ENCODE results near the gene BATF3.

Gene BATF3

DNA sequence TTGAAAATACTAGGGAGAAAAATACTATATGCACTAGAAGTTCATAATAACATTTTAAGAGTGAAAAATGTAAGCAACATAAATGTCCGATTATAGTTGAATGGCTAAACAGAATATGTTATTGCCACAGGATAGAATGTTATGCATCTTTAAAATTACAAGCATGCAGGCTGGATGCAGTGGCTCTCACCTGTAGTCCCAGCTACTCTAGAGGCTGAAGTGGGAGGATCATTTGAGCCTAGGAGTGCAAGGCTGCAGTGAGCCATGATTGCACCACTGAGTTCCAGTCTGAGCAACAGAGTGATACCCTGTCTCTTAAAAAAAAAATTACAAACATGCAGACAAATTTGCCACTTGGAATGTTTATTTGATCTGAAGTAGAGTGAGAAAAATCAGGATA lies 3.0 kb upstream of the BATF3 start:
- no peak for DNase-seq

DNA sequence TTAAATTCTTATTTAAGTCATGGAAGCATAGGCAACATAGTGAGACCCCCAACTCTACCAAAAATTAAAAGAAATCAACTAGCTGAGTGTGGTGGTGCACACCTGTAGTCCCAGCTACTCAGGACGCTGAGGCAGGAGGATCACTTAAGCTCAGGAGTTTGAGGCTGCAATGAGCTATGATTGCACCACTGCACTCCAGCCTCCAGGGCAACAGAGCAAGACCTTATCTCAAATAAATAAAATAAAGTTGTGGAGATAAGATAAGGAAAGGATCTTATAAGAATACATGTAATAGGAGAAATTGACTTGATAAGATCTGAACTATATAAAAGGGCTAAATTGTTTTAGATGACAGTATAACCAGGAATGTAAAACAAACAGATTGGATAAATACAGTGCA lies 2.3 kb upstream of the BATF3 start:
- no peak for DNase-seq

DNA sequence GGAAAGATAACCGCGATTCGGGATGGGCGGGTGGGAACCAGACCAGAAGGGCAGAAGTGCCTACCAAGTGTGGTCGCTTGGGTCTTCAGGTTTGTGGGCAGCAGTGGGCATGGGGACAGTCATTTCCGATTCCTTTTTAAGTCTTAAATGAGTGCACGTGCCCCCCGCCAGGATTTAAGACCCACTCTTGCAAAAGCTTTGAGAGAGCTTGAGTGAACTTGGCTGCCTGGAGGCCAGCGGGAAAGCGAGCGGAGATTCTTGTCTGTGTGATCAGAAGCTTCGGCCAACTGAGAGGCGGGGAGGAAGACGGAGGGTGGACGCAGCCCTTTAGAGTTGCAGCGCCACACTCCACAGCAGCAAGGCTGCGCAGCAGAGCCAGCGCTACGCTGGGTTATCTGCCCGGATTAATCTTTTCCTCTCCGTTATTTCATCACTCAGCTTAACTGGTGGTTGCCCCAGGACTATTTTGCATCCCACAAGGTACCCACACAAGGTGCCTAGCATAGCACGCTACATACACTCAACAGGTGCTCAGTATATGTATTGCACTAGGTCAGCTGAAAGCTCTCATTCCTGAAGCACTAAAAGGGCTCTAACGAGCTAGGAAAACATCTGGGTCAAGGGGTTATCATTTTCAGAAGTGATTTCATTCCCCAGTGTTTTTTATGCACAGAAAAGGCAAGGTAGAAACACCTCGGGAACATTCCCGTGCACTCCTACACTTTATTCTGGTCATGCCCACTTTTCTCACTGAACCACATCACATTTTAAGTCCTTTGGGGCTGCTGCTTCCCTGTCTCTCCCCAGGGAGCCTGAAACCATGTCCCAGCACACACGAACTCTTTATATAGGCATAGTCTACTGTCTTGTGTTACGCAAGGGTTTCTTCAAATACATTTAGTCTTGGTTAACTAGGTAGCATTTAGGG lies 1.5 kb upstream of the BATF3 start:
- peak; percentile 12 for DNase-seq

DNA sequence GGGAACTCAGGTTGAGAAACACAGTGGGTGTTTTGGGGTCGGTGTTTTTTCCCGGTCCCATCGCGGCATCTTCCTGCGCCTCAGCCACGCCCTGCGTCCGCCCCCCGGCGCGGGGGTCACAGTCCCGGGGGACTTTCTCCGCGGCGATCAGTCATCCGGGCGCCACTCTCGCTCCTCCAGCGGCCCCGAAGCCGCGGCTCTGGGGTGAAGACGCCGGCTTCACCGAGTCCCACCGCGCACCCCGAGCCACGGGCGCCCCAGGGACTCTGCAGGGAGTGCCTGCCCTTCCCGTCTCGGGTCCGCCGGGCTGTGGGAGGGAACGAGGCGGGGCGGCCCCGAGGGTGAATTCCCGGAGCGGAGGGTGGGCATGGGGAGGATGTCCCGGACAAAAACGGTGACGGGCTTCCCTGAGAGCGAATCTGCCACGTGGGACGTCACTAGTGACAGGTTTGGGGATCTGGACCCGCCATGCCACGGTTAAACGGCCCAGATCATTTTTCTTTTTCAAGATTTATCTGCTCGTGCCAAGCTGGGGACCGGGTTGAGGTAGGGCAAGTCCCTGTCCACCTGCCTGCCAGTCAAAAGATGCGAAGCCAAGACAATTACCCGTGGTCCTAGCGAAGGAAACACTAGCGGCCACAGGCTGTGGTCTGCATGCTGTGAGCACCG lies 717 bp upstream of the BATF3 start:
- no peak for DNase-seq

DNA sequence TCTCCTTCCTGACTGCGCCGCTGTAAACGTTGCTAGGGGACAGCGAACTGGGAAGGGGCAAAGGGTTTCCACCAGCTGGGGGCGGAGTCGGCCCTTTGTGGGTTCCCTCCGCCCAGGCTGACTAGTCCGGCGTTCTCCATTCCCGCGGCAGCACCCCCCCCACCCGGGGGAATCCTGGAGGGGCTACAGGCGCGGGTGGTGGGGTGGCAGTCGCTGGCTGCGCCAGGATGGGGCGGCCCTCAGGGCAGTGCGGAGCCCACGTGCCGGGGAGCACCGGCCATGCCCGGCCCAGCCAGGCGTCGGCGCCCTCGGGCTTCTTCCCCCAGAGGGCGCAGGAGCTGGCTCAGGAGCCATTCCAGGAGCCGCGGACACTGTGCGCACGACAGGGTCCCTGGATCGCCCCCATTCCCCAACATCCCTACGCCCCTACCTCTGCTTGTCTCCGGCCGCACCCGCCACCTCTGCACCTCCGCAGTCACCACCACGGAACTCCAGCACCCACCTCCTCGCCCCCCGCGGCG lies 476 bp downstream of the BATF3 start:
- peak; percentile 19 for DNase-seq

DNA sequence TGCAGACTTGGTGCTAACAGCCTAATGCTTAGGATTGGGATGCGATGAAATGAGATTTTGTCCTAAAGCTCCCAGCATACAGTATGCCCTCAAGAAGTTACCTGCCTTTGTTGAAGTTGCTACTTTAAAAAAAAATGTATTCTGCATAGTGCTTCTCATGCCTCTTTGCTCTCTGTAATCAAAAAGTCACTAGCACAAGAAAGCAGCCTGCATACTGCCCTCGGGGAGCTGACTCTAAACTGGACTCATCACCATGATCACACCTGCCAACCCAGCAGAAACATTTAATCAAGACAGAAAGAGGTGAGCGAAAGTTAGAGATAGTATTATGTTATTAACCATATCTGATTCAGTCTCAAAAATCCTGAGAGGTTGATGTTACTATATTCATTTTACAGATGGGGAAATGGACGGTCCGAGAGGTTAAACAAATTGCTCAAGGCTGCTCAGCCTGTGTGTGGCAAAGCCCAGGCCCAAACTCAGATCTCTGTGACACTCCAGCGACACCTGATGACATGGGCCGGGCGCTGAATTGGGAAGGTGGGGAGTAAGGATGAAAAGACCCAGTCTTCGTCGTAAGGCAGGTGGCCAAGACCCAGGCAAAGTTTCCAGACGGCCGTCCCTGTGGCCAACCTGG lies 1.1 kb downstream of the BATF3 start:
- no peak for DNase-seq

DNA sequence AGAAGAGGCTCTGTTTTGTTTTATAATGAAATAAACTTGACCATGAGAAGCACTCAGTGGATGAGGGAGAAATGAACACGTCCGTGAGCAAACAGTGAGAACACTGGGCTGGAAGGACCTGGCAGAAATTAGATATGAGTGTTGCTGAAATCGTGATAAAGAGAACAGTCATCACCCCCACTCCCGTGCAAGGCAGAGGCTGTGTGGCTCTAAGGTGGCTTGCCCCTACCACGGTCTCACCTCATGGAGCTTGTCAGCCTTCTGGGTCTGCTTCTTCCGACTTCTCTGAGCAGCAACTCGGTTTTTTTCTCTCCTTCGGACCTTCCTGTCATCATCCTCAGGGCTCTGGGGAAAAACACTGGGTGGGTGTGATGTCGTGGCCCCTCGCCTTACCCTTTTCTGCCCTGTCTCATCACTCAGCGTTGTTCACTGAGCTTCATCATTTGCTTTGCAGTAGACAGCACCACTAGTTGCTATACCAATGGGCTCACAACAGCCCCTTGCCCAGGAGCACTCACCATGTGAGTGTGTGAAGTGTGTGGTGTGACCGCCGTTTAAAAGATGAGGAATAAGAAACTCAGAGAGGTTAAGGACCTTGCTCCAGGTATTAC lies 2.8 kb downstream of the BATF3 start:
- DNase-seq = no peak

DNA sequence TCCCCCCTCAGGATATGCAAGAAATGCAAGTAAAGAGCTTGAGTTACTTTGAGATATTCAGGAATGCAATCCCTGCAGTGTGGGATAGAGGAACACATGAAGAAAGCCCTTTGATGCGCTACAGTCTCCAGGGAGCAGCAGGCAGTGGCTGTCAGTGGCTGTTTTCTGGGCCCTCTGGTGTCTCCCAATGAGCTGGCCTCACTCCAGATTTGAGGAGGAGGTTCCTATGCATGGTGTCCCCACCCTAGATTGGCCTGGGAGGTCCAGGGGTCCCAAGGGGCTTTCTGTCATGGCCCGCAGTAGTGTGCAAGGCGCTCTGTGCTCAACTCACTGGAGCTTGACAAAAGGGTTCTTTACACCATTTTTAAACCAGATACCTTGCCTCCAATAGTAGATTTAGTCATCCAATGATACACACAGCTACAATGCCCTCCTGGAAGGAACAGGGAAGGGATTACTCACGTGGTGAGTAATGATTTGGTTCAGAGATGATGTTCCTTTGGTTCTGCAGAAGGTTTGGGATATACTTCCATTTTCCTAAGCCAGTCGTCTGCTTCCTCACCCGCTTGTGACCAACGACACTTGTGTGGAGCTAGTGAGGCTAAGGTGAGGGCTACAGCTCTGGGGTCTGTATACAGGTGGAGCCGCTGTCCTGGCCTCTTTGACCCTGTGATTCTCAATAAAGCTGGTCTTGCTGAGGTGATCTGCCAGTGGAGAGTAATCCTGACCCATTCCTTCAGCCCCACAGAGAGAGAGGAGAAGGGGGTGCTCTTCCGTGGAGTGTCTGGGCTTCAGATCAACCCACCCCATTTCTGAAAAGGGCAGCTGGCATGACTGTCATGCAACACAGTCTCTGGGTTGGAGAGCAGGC lies 6.6 kb downstream of the BATF3 start:
- DNase-seq = no peak

DNA sequence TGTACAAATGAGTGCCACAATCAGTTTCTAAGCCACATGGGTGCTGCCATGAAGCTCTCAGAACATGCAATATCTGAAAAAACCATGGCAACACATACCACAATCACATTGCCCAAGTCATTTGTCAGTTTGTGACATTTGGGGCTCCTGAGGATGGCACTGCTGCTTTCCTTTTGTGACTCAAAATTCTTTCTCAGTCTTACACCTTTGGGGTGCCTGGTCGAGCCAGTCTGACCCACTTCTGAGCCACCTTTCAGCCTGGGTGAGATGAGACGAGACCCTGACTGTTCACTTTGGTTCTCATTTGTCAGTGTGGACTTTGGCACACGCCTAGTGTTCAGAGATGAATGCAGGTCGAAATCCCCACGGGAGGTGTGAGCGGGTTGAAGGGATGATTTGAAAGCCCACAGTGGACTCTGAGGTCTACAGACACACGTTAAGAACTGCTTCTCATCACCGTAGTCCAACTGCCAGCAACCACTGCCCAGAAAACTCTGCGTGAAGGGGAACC lies 8.0 kb downstream of the BATF3 start:
- DNase-seq = no peak

DNA sequence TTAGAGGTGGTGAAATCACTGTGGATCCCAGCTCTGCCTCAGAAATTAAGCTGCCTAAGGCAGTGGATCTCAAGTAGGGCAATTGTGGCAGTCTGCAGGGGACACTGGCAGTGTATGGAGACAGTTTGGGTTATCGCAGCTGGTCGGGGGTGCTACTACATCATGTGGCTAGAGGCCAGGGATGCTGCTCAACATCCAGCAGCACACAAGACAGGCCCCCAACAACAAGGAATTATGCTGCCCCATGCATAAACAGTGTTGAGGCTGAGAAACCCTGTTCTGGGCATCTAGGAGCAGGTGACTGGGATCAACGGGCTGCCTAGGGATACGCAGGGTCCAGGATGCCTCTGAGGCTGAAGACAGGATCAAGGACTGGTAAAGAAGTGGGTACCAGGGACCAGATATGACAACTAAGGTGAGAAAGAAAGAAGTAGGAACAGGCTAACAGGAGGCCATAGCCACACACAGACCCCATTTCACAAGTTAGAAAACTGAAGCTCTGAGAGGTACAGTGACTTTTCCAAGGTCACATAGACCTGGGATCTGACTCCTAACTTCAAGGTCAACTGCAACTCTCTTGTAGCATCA lies 8.7 kb downstream of the BATF3 start:
- no peak for DNase-seq

DNA sequence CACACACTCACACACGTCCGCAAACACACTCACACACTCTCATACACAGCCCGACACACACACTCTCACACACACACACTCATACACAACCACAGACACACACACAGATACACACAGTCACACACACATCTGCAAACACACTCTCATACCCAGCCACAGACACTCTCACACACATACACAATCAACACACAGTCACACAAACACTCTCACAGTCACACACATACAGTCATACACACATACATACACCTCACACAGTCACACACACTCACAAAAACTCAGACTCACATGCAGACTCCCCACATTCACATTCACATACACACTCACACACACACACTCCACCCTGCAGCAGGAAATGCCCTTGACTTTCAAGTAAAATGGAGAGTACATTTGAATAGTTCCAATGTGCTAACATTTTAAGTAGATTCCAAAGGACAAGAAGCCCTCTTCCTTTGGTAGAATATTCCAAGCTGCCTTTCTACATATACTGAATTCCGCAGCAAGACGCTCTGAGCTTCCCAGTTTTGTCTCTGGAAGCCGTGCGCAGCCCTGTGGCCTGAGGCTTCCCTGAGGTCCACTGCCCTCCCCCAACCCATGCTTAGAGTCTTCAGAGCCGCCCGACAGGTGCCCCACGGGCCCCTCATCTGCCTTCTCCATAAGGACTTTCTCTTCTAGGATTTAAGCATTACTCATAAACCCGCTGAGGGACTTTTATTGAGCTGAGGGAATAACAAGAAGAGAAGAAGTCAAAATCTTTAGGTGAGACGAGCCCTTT lies 9.7 kb downstream of the BATF3 start:
- no peak for DNase-seq

DNA sequence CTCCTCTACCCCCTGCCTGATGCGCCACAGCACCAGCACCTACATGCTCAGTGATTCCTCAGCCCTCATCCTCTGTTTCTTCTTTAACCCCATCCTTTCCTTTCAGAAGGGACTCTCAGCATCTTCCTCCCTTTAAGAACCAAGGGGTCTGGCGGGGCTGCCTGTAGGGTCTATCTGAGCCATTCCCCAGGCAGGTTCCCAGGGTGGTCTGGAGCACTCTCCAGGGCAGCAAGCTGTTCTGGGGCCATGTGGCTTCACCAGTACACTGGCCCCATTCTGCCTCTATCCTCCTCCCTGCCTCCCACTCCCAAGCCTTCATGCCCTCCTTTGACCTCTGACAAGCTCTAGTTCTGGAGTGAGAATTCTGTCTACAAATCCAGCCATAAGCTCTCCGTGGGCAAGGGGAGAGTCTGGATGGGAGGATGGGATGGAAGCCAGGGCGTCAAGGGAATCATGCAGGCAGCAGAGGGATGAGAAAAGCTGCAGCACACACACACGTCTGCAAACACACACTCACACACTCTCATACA lies 10.4 kb downstream of the BATF3 start:
- DNase-seq = no peak

DNA sequence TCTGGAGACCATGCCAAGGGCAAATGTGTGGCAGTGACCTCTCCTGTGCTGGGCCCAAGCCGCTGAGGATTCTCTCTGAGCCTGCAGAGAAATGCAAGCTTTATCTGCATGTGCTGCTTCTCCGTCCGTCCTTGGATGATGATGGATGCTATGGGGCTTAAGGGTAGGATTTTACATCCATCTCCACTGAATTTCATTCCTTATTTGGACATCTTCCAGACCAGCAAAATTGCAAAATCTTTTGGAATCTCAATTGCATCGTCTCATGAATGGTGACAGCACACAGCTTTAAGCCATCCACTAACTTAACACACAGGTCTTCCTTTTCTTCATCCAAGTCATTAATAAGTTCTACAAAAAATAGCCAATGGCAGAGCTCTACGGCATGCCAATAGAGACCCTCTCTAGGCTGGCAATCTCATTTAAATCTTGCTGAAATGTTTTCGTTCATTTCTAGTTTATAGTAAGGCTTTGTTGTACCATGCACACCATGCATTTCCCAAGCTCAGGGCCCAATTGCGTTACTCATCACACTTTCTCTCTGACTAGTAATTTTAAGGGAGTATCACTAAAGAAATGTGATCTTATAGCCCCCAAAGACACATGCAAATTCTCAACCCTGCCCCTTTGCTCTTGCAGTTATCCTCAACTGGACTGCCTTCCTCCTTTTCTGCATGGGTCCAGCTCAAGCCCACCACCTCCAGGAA lies 11.1 kb downstream of the BATF3 start:
- DNase-seq = no peak

DNA sequence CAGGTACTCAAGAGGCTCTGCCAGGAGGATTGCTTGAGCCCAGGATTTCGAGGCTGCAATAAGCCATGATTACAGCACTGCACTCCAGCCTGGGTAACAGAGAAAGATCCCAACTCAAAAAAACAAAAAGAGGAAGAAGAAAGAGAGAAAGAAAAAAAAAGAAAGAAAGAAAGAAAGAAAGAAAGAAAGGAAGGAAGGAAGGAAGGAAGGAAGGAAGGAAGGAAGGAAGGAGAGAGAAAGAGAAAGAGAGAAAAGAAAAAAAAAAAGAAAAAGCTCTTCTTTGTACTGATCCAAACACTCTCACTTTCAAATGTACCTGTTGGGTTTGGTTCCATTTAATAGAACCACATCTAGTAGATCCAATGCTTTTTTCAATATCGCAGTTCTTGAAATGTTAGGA lies 11.8 kb downstream of the BATF3 start:
- no peak for DNase-seq

DNA sequence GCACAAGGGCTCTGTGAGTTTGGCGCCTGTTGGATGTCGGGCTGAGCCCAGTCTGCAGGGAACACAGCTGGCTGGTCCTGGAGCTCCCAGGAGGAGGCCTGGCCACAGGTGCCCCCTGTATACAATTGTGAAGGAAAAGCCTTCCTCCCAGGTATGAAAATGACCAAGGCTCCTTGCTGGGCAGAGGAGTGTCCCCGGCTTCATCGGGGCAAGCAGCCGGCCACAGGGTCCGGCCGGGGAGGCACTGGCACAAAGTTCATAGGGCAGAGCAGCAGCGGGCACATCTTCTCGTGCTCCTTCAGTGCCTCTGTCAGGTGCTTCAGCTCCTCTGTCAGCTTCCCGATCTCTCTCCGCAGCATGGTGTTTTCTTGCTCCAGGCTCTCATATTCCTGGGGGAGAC lies 13.0 kb downstream of the BATF3 start:
- no peak for DNase-seq

DNA sequence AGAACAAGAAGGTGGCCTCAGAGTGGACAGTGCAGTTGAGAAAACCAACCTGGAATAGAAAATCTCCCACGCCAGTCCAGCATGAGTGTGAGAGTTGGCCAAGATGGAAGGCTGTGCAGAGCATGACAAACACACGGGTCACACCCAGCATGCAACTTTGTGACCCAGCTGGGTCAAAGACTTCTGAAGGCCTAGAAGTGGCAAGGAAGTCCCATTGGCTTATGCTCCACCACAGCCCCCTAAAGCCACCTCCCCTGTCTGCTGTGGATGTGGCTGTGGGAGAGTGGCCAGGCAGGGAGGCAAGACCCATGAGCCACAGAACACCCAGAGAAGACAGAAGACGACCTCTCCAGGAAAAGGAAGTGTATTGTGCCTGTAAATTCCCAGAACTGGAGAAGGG lies 13.6 kb downstream of the BATF3 start:
- no peak for DNase-seq

DNA sequence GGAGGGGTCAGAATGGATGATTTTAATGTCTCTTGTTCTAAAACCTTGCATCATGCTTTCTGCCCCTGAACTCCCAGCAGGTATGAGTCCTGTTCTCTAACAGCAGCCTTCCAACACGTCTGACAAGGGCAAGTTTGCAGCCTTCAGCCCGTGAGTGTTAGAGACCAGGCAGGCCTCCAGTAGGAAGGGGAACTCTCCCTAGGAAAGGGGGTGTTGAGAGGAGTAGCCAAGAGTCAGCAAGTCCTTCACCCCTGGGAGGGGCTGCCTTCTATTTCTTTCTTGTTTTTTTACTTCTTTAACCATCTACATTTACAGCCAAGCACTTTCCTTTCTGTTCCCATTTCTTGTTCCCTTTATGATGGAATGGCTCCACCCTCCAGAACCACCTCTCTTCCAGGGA lies 14.2 kb downstream of the BATF3 start:
- no peak for DNase-seq

DNA sequence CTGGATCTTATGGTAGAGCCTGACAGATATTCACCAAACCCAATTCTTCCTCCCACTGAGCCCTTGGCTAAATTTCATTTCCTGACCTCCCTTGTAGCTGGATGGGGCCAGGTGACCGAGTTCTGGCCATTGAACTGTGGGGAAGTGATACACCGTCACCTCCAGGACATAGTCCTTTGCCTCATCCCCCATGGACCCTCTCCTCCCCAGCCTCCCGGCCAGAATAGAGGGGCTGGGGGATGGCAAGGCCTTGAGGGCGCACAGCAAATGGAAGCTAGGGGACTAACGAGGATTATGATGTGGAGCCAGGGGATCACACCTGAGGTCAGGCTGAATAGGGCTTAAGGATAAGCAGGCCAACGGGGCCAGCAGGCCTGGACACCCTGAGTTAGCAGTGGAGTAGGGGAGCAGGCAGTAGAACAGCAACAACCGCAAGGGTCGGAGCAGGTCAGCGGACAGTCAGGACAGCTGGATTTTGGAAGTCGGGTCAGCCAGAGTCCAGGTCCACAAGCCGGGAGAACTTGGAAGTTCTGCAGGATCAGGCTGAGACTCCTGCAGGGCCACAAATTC lies 15.0 kb downstream of the BATF3 start:
- DNase-seq = no peak

DNA sequence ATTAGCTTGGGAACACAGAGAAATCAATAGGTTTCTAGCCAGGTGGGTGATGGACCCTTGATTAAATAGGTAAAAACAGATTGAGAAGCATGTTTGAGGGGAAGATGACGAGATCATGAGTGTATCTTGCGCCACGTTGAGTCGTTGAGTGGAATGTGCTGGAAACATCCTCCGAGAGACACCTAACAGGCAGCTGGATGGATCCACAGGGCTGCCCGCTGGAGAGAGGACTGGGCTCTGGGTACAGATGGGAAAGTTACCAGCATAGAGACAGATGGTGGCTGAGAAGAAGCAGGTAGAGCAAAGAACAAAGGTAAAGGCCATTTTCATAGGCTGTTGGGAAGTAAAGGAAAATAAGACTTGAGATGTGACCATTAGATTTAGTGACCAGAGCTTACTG lies 15.6 kb downstream of the BATF3 start:
- no peak for DNase-seq

DNA sequence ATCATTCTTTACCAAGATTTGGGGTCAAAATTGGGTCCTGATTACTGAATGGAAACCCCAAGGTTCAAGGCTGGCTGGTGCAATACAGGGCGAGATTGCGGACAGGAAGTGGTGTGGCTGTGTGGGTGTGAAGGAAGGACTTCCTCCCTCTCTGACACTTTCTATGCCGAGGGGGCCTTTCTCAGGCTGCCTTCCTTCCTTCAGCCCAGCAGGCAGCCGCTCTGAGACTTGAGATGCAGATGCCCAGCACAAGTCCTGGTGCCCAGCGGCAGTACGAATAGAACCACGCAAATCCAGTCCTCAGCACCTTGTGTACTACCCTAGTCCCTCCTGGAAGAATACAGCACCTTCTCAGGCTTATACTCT lies 16.3 kb downstream of the BATF3 start:
- DNase-seq = no peak
